ENCODE results near the gene LHPP. TPM values are rescaled to one million over a fixed set of nuclear protein-coding genes. Genes with fewer than 3 reads are reported as not detected.

Gene LHPP
- total RNA-seq, 4 donors from 2014 or later: 34.2 to 76.7 (median 38.2) TPM

- no peak for TF ChIP-seq POLR2A (IDR thresholded peaks at IDR 0.05)
- no peak for TF ChIP-seq CTCF (IDR thresholded peaks at IDR 0.05)
- peaks cover 0 to 13% (median 9%) of the 10 kb centered on the region in 4 donors for H3K4me1 ChIP-seq
- no peaks in the 10 kb centered on the region for H3K36me3 ChIP-seq
- H3K27me3 ChIP-seq: no peaks in the 10 kb centered on the region
- H3K9me3 ChIP-seq: no peaks in the 10 kb centered on the region
- H3K27ac ChIP-seq: peak overlapping the region in 1 of 4 donors; percentile 75
- H3K4me3 ChIP-seq: no peak overlapping the region
- no peak for DNase-seq
Measured at GRCh38 chr10:124538706-124539105, 77.1 kb downstream of the LHPP start.

GRCh38 chr10:124539935-124540641 lies 78.5 kb downstream of the LHPP start:
- Histone ChIP-seq H3K4me1 (peaks cover 0 to 8% (median 7%) of the 10 kb centered on the region in 4 donors), H3K36me3 (no peaks in the 10 kb centered on the region), H3K4me3 (peak overlapping the region in 1 of 4 donors; percentile 12), H3K27me3 (no peaks in the 10 kb centered on the region), H3K27ac (peak overlapping the region in 1 of 4 donors; percentile 75), H3K9me3 (no peaks in the 10 kb centered on the region)
- TF ChIP-seq POLR2A (IDR thresholded peaks at IDR 0.05) (no peak), CTCF (IDR thresholded peaks at IDR 0.05) (peak; percentile 65 to 81 (median 70))
- DNase-seq: peak; percentile 76 to 87 (median 78)

DNA sequence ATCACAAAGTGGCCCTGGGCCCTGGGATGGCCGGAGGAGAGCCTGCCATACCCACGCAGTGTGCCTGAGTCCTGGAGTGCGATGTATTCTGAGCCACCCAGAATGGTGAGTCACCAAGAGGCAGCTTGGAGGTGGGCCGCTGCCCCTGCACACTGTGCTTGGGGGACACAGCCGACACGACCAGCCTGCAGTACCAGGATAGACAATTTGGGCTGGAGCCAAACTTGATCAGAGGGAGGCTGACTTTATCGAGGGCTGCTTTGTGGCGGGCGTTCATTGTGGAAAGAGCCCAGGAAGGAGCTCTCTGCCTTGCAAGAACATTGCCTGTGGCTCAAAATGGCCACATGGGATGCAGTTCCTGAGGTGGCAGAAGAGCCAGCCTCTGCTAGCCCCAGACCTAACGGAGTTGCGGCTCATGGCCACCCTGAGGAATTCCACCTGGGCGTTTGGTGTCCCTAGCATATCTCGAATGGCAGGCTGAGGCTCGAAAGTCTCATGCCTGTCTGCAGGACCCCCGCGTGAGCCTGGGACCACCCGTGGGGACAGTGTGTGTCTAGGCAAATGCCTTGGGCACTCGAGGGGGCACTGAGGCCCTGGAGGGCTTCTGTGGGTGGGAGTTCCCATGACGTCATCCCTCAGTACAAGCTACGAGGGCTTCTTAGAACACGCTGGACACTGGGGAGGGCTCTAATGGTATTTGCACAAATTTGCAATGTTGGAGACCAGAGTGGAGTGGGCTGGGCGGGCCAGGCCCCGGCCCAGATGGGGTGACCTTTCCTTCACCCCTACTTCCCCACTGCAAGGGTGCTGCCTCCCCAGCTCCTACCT lies 79.7 kb downstream of the LHPP start:
- TF ChIP-seq CTCF (IDR thresholded peaks at IDR 0.05) (no peak), POLR2A (IDR thresholded peaks at IDR 0.05) (no peak)
- Histone ChIP-seq H3K36me3 (no peaks in the 10 kb centered on the region), H3K4me1 (peaks cover 0 to 8% (median 7%) of the 10 kb centered on the region in 4 donors), H3K9me3 (no peaks in the 10 kb centered on the region), H3K4me3 (no peak overlapping the region), H3K27me3 (no peaks in the 10 kb centered on the region), H3K27ac (no peak overlapping the region)
- no peak for DNase-seq

DNA sequence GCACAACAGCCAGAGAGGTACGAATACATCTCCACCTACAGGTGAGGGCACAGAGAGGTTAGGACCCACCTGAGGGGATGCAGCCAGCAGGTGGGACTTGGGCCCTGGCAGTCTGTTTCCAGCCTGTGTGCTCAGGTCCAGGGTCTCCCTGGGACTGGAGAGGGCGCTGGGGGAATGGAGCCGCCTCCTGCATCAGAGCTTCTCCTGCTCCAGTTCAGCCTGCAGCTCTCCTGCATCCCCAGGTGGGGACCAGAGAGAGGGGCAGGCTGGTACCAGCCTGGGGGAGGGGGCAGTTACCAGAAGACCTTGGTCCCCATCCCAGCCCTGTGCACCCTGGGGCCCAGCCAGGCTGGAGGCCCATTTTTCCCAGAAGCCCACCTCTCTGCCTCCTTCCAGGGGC lies 80.7 kb downstream of the LHPP start:
- Histone ChIP-seq H3K4me3 (no peak overlapping the region), H3K9me3 (no peaks in the 10 kb centered on the region), H3K27me3 (no peaks in the 10 kb centered on the region), H3K27ac (no peak overlapping the region), H3K36me3 (no peaks in the 10 kb centered on the region), H3K4me1 (peaks cover 0 to 9% (median 7%) of the 10 kb centered on the region in 4 donors)
- TF ChIP-seq CTCF (IDR thresholded peaks at IDR 0.05): no peak
- no peak for TF ChIP-seq POLR2A (IDR thresholded peaks at IDR 0.05)
- no peak for DNase-seq

GRCh38 chr10:124543146-124543545 lies 81.5 kb downstream of the LHPP start:
- H3K9me3 ChIP-seq: no peaks in the 10 kb centered on the region
- peaks cover 0 to 13% (median 7%) of the 10 kb centered on the region in 4 donors for H3K4me1 ChIP-seq

More at GRCh38 chr10:124543146-124543545, 81.5 kb downstream of the LHPP start:
- no peaks in the 10 kb centered on the region for H3K27me3 ChIP-seq
- no peak for TF ChIP-seq CTCF (IDR thresholded peaks at IDR 0.05)
- TF ChIP-seq POLR2A (IDR thresholded peaks at IDR 0.05): no peak
- no peak for DNase-seq
- no peaks in the 10 kb centered on the region for H3K36me3 ChIP-seq
- no peak overlapping the region for H3K4me3 ChIP-seq
- H3K27ac ChIP-seq: no peak overlapping the region

All from Peyer's patch (tissue), 4 donors.